ENCODE results near the gene ZNF562.

The ZNF562 gene

GRCh38 chr19:9627856-9628255 lies 47.0 kb downstream of the ZNF562 start:
- H3K4me3 ChIP-seq (ENCODE audit: low read depth, low read length) = no peak overlapping the region
- POLR2A ChIA-PET = no interaction called here
- TF ChIP-seq CTCF (IDR thresholded peaks at IDR 0.05; ENCODE audit: insufficient read depth, low read length, missing control alignments) = no peak
- CTCF ChIA-PET = interaction anchor here (0.9 to 2.2 kb wide), 10 partner anchors 10 to 168 kb away, joined by 3 to 8 read pairs (median 4); no protein-coding TSS in a partner anchor
- no peak for DNase-seq (ENCODE audit: low read depth, low spot score)

- no peak for TF ChIP-seq CTCF (IDR thresholded peaks at IDR 0.05; ENCODE audit: insufficient read depth, low read length, missing control alignments)
- POLR2A ChIA-PET = interaction anchor here (1.1 kb wide), 1 partner anchor 38 kb away, joined by 3 read pairs; no protein-coding TSS in a partner anchor
- no peak for DNase-seq (ENCODE audit: low read depth, low spot score)
- CTCF ChIA-PET = interaction anchor here (1.2 to 3.7 kb wide), 7 partner anchors 36 to 378 kb away, joined by 3 to 16 read pairs (median 4); partner anchors contain the start of gene PIN1
- peak overlapping the region; percentile 16 for H3K4me3 ChIP-seq (ENCODE audit: low read depth, low read length)
Observed at GRCh38 chr19:9622531-9622930, 52.4 kb downstream of the ZNF562 start.

GRCh38 chr19:9621156-9622037 lies 53.5 kb downstream of the ZNF562 start, which contains the start of gene ZNF561:
TSS of gene ZNF561 (minus strand) at chr19:9621232. CDS start at chr19:9619456, 1,776 bp downstream.
- ChIA-PET CTCF (interaction anchor here (1.1 to 3.7 kb wide), 6 partner anchors 35 to 216 kb away, joined by 3 to 16 read pairs (median 4); partner anchors contain the start of gene PIN1), POLR2A (interaction anchor here (0.6 to 1.1 kb wide), 2 partner anchors 39 to 108 kb away, joined by 3 read pairs; no protein-coding TSS in a partner anchor)
- peak; percentile 52 for DNase-seq (ENCODE audit: low read depth, low spot score)
- H3K4me3 ChIP-seq (ENCODE audit: low read depth, low read length) = peak within 1 kb of the TSS; percentile 99
- no peak for TF ChIP-seq CTCF (IDR thresholded peaks at IDR 0.05; ENCODE audit: insufficient read depth, low read length, missing control alignments)

GRCh38 chr19:9620842-9621155 lies 54.1 kb downstream of the ZNF562 start:
- POLR2A ChIA-PET = no interaction called here
- TF ChIP-seq CTCF (IDR thresholded peaks at IDR 0.05; ENCODE audit: insufficient read depth, low read length, missing control alignments) = no peak
- peak overlapping the region; percentile 99 for H3K4me3 ChIP-seq (ENCODE audit: low read depth, low read length)
- no peak for DNase-seq (ENCODE audit: low read depth, low spot score)
- CTCF ChIA-PET = interaction anchor here (1.1 to 3.7 kb wide), 2 partner anchors 170 to 175 kb away, joined by 5 to 16 read pairs; no protein-coding TSS in a partner anchor

- DNase-seq (ENCODE audit: low read depth, low spot score) = no peak
- ChIA-PET CTCF (interaction anchor here (0.8 to 1.4 kb wide), 2 partner anchors 13 to 175 kb away, joined by 3 to 4 read pairs; no protein-coding TSS in a partner anchor), POLR2A (no interaction called here)
- TF ChIP-seq CTCF (IDR thresholded peaks at IDR 0.05; ENCODE audit: insufficient read depth, low read length, missing control alignments) = no peak
- H3K4me3 ChIP-seq (ENCODE audit: low read depth, low read length) = no peak overlapping the region
Observed at GRCh38 chr19:9615844-9616243, 59.1 kb downstream of the ZNF562 start.

GRCh38 chr19:9610484-9611113 lies 64.3 kb downstream of the ZNF562 start:
- POLR2A ChIA-PET = no interaction called here
- no peak for TF ChIP-seq CTCF (IDR thresholded peaks at IDR 0.05; ENCODE audit: insufficient read depth, low read length, missing control alignments)
- H3K4me3 ChIP-seq (ENCODE audit: low read depth, low read length) = no peak overlapping the region
- DNase-seq (ENCODE audit: low read depth, low spot score) = no peak
- CTCF ChIA-PET = no interaction called here
